ENCODE data around the gene BUB1.
"Not testable (repeated sequence)": the region's sequence is repeated elsewhere in the genome, so short reads cannot be mapped to it uniquely, and the experiment has no call there.

Gene BUB1

DNA sequence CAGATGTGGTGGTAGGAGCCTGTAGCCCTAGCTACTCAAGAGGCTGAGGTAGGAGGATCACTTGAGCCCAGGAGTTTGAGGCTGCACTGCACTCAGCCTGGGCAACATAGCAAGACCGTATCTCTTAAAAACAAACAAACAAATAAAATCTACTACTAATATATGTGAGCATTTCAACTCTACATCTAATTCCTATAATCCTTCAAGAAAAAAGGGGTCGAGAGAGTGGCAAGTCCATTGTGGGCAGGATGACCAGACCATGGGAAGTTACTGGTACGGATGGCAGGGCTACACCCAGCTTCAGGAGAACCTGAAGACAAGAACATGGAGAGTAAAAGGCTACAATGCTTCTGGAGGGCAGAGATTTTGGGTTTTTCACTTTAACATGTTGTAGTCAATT, 24.0 kb downstream of the BUB1 start:
- no peak for DNase-seq

DNA sequence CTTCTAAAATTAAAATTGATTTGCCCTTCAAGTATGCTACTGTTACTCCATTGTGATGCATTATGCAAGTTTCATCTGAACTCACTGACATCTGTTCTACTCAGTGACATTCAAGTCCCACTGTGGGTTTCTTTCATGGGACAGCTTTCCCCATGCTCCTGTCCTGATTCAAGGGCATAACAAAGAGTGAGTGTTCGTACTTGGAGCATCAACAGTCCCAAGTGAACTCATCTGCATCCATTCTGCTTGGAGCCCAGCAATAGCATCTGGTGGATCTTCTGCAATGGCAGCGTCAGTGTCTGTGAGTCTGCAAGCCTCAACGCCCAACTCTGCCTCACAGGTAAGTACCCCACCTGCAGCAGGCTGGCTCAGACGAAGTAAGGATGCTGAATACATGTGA, 27.5 kb downstream of the BUB1 start:
- no peak for DNase-seq

DNA sequence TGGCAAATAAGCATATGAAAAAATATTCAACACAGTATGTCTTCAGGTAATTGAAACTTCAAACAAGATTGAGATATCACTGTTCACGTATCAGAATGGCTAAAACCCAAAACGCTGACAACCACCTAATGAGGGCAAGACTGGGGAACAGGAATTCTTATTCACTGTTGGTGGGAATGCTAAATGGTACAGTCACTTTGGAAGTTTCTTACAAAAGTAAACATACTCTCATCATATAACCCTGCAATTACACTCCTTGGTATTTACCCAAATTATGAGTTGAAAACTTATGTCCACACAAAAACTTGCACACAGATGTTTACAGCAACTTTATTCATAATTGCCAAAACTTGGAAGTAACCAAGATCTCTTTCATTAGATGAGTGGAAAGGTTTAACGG, 30.1 kb downstream of the BUB1 start:
- DNase-seq = no peak

DNA sequence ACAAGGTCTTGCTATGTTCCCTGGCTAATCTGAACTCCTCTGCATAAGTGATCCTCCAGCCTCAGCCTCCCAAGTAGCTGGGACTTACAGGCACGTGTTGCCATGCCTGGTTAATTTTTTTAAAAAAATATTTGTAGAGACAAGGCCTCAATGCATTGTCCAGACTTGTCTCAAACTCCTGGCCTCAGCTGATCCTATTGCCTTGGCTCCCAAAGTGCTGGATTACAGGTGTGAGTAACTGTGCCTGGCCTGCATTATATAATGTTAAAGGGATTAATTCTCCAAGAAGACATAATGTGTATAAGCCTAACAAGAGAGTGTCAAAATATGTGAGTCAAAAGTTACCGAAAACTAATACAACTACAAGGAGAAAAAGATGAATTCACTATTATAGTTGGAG, 32.2 kb downstream of the BUB1 start:
- no peak for DNase-seq

DNA sequence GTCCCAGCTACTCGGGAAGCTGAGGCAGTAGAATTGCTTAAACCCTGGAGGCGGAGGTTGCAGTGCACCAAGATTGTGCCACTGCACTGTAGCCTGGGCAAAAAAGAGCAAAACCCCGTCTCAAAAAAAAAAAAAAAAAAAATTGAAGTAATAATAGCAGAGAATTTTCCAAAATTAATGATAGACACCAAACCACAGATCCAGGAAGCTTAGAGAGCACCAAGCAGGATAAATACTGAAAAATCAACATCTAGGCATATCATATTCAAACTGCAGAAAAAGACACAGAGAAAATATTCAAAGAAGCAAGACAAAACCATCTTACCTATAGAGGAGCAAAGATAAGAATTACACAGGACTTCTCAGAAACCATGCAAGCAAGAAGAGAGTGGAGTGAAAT, 33.5 kb downstream of the BUB1 start:
- no peak for DNase-seq

DNA sequence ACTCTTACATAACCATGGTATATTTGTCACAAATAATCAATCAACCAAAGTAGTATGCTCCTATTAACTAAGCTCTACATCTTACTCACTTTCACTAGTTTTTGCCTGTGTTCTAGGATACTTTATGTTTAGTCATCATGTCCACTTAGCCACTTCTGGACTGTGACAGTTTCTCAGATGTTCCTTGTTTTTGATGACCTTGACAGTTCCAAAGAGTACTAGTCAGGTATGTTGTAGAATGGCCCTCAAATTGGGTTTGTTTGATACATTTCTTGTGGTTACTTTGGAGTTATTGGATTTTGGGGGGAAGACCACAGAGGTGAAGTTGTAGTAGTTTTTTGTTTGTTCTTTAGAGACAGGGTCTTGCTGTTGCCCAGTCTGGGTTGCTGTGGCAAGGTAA, 35.5 kb downstream of the BUB1 start:
- no peak for DNase-seq

DNA sequence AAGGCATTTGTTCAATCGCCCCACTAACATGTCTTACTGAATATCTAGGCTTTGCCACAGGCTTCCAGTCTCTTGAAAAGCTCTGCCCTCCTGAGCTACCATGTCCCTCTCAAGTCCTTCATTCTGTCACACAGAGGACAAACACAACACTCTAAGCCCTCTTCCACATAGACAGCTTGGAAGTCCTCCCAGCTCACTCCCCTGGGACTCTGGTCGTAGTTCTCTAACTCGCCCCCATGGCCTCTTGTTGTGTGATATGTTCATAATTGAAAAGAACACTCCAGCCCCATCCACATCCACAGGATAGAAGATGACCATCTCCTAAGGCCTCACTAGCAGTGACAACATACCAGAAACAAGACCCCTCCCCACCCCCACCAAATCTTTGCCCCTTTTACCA, 37.9 kb downstream of the BUB1 start:
- no peak for DNase-seq

DNA sequence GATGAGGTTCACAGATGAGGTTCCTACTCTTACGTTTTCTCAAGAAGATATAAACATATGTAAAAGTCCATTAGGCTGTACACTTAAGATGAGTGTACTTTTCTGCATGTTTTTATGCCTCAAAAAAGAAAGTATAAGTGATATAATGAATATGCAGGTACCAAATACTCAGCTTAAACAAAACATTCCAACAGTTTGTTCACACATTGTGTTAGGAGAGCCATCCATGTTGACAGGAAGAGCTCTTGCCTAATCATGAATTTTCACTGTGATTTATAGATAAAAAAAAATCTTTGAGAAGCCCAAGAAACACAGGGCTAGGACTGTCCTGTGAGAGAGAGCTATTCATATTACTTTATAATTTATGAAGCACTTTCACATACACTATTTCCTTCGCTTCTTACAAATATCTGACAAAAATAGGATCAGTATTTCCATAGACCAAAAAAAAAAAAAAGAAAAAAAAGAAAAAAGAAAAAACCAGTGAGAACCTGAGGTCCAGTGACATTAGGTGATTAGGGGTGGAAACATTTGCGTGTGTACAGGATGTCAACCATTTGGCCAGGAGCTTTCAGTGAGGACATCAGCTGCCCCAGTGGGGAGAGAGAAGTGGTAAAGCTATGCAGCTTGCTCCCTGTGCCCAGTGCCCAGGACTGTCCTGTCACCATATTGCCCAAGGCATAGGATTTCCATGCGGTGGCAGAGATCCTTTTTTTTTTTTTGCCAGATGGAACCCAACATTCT, 38.7 kb downstream of the BUB1 start:
- DNase-seq = no peak

DNA sequence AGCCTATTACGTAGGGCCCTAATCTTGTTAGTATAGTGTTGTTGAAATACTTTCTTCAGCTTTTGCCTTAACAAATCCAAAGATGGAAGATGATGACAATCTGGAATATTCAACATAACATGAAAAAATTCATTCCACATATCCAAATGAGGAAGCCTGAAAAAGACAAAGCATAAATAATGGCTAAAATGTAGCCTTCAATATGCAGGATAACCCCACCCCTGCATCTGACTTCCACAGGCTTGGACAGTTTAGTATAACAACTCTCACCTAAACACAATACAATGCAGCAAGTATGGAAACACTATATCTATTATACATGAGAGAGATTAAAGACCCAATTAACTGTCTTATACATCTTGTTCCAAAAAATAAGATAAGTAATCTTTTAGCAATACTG, 39.9 kb downstream of the BUB1 start:
- no peak for DNase-seq

DNA sequence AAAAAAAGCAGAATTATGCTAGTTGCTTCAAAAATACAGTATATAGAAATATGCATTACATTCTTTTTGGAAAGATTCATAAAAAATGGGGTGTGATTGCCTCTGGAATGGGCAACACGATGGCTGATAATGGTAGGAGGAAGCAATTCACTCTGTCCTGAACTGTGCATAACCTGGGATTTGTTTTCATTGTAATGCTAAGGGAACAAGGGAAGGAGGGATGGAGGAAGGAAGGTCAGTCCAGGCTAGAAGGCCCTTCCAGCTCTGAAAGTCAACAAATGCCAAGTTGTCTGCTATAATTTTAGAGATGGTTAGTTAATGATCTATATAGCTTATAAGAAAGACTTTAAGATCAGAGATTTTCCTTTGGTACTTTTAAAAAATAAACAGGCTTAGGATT, 40.8 kb downstream of the BUB1 start:
- DNase-seq = no peak

DNA sequence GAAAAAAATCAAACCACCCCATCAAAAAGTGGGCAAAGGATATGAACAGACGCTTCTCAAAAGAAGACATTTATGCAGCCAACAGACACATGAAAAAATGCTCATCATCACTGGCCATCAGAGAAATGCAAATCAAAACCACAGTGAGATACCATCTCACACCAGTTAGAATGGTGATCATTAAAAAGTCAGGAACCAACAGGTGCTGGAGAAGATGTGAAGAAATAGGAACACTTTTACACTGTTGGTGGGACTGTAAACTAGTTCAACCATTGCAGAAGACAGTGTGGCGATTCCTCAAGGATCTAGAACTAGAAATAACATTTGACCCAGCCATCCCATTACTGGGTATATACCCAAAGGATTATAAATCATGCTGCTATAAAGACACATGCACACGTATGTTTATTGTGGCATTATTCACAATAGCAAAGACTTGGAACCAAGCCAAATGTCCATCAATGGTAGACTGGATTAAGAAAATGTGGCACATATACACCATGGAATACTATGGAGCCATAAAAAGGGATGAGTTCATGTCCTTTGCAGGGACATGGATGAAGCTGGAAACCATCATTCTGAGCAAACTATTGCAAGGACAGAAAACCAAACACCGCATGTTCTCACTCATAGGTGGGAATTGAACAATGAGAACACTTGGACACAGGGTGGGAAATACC, 41.8 kb downstream of the BUB1 start:
- not testable (repeated sequence) for DNase-seq

DNA sequence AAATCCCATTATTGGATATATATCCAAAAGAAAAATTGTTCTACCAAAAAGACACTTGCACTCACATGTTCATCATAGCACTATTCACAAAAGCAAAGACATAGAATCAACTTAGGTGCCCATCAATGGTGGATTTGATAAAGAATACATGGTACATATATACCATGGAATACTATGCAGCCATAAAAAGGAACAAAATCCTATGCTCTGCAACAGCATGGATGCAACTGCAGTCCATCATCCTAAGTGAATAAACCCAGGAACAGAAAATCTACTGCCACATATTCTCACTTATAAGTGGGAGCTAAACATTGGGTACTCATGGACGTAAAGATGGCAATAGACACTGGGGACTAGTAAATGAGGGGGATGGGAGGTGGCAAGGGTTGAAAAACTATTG, 50.5 kb downstream of the BUB1 start:
- not testable (repeated sequence) for DNase-seq

DNA sequence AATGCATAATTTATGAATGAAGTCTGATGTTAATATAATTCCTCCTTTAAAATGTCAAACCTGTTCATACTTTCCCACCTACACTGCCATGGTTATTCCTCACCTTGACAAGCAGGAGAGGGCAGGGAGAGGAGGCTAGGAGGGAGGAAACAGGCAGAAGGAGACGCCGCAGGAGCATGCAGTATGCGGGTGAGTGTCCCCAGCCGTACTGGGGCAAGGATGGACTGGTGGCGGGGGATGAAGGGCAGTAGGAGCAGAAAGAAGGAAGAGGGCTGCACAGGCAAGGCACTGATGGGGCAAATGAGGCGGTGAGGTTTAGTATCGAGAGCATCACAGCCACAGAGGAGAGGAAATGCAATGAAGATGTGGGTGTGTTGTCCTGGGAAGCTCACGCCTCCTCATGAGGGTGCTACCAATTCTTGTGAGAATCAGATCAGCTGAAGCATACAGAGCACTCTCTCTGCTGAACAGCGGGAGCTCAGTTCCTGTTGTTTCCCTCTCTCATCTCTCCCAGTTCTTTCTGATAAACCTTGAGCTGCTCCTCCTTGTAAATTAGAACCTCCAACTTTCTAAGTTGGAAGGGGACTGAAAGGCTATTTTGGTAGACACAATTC, 58.4 kb downstream of the BUB1 start:
- not testable (repeated sequence) for DNase-seq

DNA sequence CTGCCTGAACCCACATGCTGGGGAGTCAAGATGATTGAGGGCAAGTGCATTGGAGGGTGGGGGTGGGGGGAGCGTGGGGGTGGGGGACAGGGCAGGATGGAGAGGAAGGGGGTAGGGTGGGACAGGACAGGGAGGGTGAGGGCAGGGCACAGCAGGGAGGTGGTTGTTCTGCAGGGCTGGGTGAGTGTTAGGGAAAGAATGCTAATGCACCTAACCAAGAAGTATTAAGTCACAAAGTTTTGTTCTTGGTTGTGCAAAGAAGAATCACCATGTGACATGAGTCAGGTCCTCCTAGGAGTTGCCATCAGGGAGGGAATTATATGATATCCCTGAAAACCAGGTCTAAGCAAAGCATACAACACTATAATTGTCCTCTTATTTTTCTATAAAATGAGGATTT, 63.9 kb downstream of the BUB1 start:
- not testable (repeated sequence) for DNase-seq

DNA sequence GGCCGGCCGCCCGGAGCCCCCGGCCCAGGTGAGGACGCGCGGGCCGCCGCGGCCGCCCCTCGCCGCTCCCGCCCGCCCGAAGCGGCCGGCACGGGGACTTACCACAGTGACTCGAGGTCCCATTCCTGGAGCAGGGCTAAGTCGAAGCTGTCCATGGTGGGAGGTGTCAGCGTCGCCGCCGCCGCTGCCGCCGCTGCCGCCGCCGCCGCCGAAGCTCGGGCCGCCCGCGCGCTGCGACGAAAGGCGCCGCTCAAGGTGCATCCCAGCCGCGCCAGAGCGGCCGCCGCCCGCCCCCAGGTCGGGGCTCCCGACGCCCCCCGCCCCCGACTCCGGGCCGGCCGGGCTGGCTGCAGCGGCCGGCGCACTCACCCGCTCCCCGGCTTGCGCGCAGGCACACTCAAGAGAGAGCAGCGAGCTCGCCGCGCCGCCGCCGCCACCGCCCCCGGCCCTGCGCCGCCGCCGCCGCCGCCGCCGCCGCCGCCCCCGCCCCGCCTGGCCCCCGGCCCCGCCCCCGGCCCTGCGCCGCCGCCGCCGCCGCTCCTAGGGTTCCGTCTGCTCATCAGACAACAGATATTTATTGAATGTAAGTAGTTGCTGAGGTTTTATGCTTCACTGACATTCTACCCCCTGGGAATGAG, 67.1 kb downstream of the BUB1 start:
- DNase-seq = not testable (repeated sequence)

DNA sequence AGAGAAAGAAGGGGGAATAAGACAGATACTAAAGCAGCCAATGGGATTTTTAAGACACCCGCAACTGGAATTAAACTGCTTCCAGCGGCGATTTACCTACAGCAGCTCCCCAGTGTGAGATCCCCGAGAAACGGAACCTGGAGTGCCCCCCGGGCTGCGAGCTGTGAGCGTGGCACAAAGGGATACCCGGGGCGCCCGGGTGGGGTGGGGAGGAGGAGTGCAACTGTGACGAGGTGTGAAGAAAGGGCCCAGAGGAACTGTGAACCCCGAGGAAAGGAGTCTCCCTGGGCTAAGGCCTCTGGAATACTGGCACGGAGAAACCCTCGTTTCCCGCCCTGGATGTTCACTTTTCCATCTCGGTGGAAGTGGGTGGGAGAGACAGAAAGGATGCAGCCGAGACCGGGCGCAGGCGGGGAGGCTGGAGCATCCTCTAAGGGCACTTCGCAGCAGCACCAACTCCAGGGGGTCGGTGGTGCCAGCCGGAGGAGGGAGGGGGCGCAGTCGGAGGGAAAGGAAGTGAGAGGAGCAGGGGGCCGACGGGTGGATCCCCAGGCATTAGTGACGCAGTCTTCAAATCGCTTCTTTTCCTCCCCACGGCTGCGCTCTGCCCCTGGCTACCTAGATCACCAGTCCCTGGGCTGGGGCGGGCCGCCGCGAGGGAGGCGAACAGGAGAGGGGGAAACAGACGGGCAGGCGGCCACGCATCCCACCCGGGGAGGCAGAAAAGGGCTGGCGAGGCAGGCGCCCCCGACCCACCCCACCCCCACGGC, 67.8 kb downstream of the BUB1 start:
- DNase-seq = not testable (repeated sequence)

DNA sequence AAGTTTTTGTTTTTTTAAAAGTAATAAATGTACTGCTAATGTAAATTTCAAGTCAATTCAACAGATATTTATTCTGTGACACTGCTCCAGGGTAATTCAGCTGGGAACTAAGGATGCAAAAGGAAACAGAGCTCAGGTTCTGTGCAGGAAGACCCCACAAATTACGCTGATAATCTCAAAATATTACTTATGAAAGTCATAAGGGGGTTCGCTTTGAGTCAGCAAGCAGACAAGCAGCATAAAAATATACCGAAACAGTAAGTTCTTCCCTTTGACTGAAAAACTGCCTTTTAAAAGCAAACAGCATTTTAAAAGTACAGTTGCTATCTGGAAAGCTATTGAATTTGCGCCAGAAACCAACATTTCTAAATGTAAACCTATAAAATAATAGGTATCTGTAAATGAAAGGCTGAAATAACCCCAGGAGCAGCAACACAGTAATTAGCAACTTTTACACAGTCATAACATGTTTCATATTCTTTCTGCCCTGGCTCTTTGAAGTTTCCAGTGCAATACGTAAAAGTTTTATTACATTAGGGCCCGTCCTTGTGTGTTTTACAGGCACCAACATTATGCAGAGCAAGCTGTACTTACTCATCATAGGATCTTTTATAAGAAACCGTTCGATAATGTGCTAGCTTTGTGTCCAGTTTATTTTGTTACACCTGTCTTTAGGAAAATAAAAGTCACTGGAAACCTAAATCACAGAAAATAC, 68.9 kb downstream of the BUB1 start:
- DNase-seq = not testable (repeated sequence)

DNA sequence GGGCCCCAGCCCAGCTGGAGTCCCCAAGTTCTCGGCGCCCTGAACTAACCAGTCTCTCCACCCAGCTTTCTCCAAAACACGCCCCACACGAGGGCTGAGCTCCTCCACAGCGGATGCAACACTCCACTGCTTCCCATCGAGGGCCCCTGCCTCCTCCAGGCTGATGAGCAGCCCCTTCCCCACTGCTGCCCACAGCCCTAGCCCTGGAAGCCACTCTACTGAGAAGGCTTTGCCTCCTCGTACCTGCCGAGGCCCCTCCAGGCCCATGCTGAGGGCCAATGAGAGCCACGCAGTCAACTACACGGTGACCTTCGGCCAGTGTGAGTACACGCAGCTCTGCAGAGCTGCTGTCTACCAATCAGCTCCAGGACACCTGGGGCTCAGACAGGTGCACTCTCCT, 72.8 kb downstream of the BUB1 start:
- DNase-seq = not testable (repeated sequence)

DNA sequence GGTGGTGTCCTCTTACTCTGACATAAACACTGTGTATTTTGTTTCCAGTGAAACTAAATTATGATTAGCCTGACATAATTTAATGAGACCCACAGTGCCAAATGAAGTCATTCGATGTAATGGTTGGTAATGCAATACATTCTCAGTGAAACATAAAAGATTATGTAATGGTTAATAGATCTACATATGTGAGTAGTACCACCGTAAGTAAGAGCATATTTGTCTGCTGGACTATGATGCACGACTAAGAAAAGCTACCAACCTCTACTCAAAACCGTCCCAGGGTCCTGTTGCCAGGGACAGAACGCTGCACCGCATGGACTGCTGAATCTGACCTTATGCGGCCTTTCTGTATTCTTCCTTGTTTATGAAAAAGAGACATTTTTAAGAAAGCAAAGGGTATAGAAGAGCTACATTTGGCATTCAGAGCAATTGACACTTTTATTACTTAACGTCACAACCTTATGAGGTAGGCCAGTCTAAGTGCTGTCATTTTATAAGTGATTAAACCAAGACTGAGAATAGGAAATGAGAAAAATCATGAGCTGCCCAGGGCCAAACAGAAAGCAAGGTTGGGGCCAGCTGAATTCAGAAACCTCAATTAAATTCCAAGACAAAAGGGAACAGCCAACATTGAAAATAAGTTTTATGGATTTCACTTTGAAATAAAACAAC, 73.8 kb downstream of the BUB1 start:
- DNase-seq = not testable (repeated sequence)

DNA sequence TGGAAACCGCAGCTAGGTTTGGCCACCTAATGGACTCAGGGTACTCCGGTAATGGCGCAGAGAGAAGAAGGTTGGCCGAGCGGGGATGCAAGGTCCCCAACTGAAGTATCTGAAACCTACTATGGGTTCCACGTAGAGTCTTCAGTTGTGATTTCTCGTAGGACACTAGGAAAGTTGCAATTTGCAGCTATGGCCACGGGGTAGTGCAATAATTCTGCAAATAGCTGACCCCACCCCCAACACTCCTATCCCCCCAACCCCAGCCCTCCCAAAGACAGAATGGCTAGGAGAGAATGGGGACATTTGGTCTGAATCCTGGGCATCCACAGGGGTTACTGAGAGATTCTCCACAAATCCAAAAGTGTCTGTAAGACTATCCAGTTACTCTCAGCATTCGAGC, 75.7 kb downstream of the BUB1 start:
- DNase-seq = not testable (repeated sequence)

DNA sequence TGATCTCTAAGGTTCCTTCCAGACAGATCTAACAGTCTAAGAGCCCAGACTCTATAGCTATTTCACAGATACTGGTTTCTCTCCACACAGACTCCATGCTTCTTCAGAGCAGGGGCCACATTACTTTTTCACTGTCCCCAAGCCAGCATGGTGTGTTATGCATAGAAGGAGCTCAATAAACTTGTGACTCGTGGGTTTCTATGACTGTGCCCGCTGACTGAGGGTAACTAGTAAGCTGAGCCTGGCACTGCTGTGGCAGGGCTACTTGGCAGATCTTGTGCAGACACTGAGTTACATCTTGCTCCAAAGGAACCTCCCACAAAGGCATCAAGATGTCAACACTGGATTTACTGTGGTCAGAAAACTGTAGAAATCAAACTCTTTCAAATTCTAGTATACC, 85.9 kb downstream of the BUB1 start:
- DNase-seq = not testable (repeated sequence)

Measured in NCI-H1092 (cell line).